Trophoblast cell (in vitro differentiated cells and primary cell): Measurements from ENCODE around the gene DIS3L2.
"Not testable (repeated sequence)": the region's sequence is repeated elsewhere in the genome, so short reads cannot be mapped to it uniquely, and the experiment has no call there.

ENCODE experiments used
- DNase-seq, 2 donors: peaks; one replicate each; pipeline ENCODE4 v3.0.0-alpha.2; 2016
- H2AFZ ChIP-seq: 2 replicates; pipeline ENCODE4 v1.6.1; 2013; ENCODE audit warnings: low read length, moderate library complexity, mild to moderate bottlenecking; ENCODE audit not compliant: insufficient read depth, poor library complexity
- H2AK5ac ChIP-seq: 2 replicates; pipeline ENCODE4 v1.6.1; 2013; ENCODE audit warnings: mild to moderate bottlenecking, low read length
- H2BK120ac ChIP-seq: 2 replicates; pipeline ENCODE4 v1.6.1; 2013; ENCODE audit warnings: low read length, mild to moderate bottlenecking, moderate library complexity; ENCODE audit not compliant: insufficient read depth, poor library complexity
- H2BK12ac ChIP-seq: 2 replicates; pipeline ENCODE4 v1.6.1; 2013; ENCODE audit warnings: mild to moderate bottlenecking, low read length, moderate library complexity
- H2BK5ac ChIP-seq: 2 replicates; pipeline ENCODE4 v1.6.1; 2013; ENCODE audit warnings: low read length, low read depth, moderate library complexity, mild to moderate bottlenecking; ENCODE audit not compliant: poor library complexity
- H3K14ac ChIP-seq: 2 replicates; pipeline ENCODE4 v1.6.1; 2013; ENCODE audit warnings: mild to moderate bottlenecking, low read length
- H3K18ac ChIP-seq: 2 replicates; pipeline ENCODE4 v1.6.1; 2013; ENCODE audit warnings: mild to moderate bottlenecking, low read length
- H3K23ac ChIP-seq: 2 replicates; pipeline ENCODE4 v1.6.1; 2013; ENCODE audit warnings: low read length
- H3K27ac ChIP-seq: 2 replicates; pipeline ENCODE4 v1.5.1; 2013; ENCODE audit warnings: low read depth, mild to moderate bottlenecking, inconsistent platforms, low read length, moderate library complexity
- H3K27me3 ChIP-seq: 2 replicates; pipeline ENCODE4 v1.6.1; 2013; ENCODE audit warnings: inconsistent platforms, mild to moderate bottlenecking, low read length, moderate library complexity; ENCODE audit not compliant: insufficient read depth
- H3K36me3 ChIP-seq, 2 experiments: 1 replicate in 1 of 2; 2 replicates in 1 of 2; pipeline ENCODE4 v1.6.1; 2013; ENCODE audit warnings: low read length in 2 of 2, mild to moderate bottlenecking in 2 of 2, moderate library complexity in 1 of 2; ENCODE audit not compliant: insufficient read depth in 2 of 2, control insufficient read depth in 1 of 2
- H3K4ac ChIP-seq: 2 replicates; pipeline ENCODE4 v1.6.1; 2013; ENCODE audit warnings: low read depth, mild to moderate bottlenecking, low read length, moderate library complexity
- H3K4me1 ChIP-seq, 2 experiments: 1 replicate in 1 of 2; 2 replicates in 1 of 2; pipeline ENCODE4 v1.6.1; 2013; ENCODE audit warnings: low read length in 2 of 2, mild to moderate bottlenecking in 2 of 2, moderate library complexity in 1 of 2; ENCODE audit not compliant: insufficient read depth in 2 of 2, control insufficient read depth in 1 of 2
- H3K4me2 ChIP-seq: 2 replicates; pipeline ENCODE4 v1.6.1; 2013; ENCODE audit warnings: inconsistent platforms, mild to moderate bottlenecking, low read length, moderate library complexity
- H3K4me3 ChIP-seq: 2 replicates; pipeline ENCODE4 v1.5.1; 2013; ENCODE audit warnings: mild to moderate bottlenecking, low read depth, low read length, inconsistent platforms
- H3K79me1 ChIP-seq: one replicate; pipeline ENCODE4 v1.6.1; 2013; ENCODE audit warnings: low read length
- H3K79me2 ChIP-seq: 2 replicates; pipeline ENCODE4 v1.6.1; 2013; ENCODE audit warnings: low read length, mild to moderate bottlenecking; ENCODE audit not compliant: control insufficient read depth, insufficient read depth, poor library complexity
- H3K9ac ChIP-seq: 2 replicates; pipeline ENCODE4 v1.6.1; 2013; ENCODE audit warnings: mild to moderate bottlenecking, low read length
- H3K9me3 ChIP-seq: 2 replicates; pipeline ENCODE4 v1.6.1; 2013; ENCODE audit warnings: low read depth, mild to moderate bottlenecking, control low read depth, inconsistent platforms, low read length; ENCODE audit not compliant: insufficient read depth
- H4K12ac ChIP-seq: 2 replicates; pipeline ENCODE4 v1.6.1; 2013; ENCODE audit warnings: low read depth, mild to moderate bottlenecking, low read length, moderate library complexity
- H4K8ac ChIP-seq: 2 replicates; pipeline ENCODE4 v1.6.1; 2013; ENCODE audit warnings: low read depth, mild to moderate bottlenecking, low read length, moderate library complexity
- H4K91ac ChIP-seq: one replicate; pipeline ENCODE4 v1.6.1; 2013; ENCODE audit warnings: low read depth, mild to moderate bottlenecking, low read length, moderate library complexity
- WGBS: extraction: QIAGEN DNeasy Blood & Tissue Kit; methylation state at CpG from one replicate; pipeline ENCODE4 v1.1.7; 2013; ENCODE audit warnings: missing lambda C conversion rate; ENCODE audit not compliant: insufficient read length, insufficient coverage; ENCODE audit errors: extremely low coverage; 5-methylcytosine and 5-hydroxymethylcytosine counted together

Gene DIS3L2

GRCh38 chr2:232323328-232323650 lies 361.8 kb downstream of the DIS3L2 start:
- Histone ChIP-seq H3K79me1 (peaks cover 2% of the 10 kb centered on the region), H2AK5ac (no peak overlapping the region), H3K4me1 (peaks cover 3 to 4% of the 10 kb centered on the region in 2 experiments), H4K12ac (no peak overlapping the region), H3K36me3 (no peaks in the 10 kb centered on the region), H3K9ac (no peak overlapping the region), H3K27ac (no peak overlapping the region), H3K9me3 (peaks cover 2% of the 10 kb centered on the region), H3K4me2 (no peak overlapping the region), H4K8ac (no peak overlapping the region), H3K14ac (no peak overlapping the region), H3K18ac (no peak overlapping the region), H2BK12ac (no peak overlapping the region), H3K4me3 (no peak overlapping the region), H2BK120ac (no peak overlapping the region), H2BK5ac (no peak overlapping the region), H3K79me2 (no peaks in the 10 kb centered on the region), H2AFZ (no peak overlapping the region), H3K4ac (no peak overlapping the region), H3K27me3 (no peaks in the 10 kb centered on the region), H3K23ac (no peak overlapping the region), H4K91ac (no peak overlapping the region)
- DNase-seq, result no peak
- no CpG with 5 or more reads among the region's 4 CpGs for WGBS

- H2AK5ac ChIP-seq, H2AFZ ChIP-seq, H3K27ac ChIP-seq, H4K12ac ChIP-seq, H3K4ac ChIP-seq, H3K36me3 ChIP-seq, H2BK5ac ChIP-seq, H3K27me3 ChIP-seq, H3K18ac ChIP-seq, H4K8ac ChIP-seq, DNase-seq, H4K91ac ChIP-seq, H3K9ac ChIP-seq, H3K4me1 ChIP-seq, H3K79me1 ChIP-seq, H2BK120ac ChIP-seq, H3K9me3 ChIP-seq, H3K23ac ChIP-seq, H3K4me3 ChIP-seq, H2BK12ac ChIP-seq, H3K79me2 ChIP-seq, H3K4me2 ChIP-seq, H3K14ac ChIP-seq: not testable (repeated sequence)
- WGBS, result no CpG with 5 or more reads among the region's 6 CpGs
Measured at GRCh38 chr2:232323967-232324366, 362.5 kb downstream of the DIS3L2 start.

- Histone ChIP-seq H3K4ac (no peak overlapping the region), H3K27ac (no peak overlapping the region), H2AFZ (no peak overlapping the region), H2BK12ac (no peak overlapping the region), H3K4me1 (peaks cover 3 to 5% of the 10 kb centered on the region in 2 experiments), H3K9ac (no peak overlapping the region), H3K27me3 (no peaks in the 10 kb centered on the region), H3K79me2 (no peaks in the 10 kb centered on the region), H3K36me3 (no peaks in the 10 kb centered on the region), H4K91ac (no peak overlapping the region), H2BK5ac (no peak overlapping the region), H3K4me2 (no peak overlapping the region), H4K12ac (no peak overlapping the region), H3K14ac (no peak overlapping the region), H3K9me3 (no peaks in the 10 kb centered on the region), H3K18ac (no peak overlapping the region), H2BK120ac (no peak overlapping the region), H3K79me1 (peaks cover 2% of the 10 kb centered on the region), H3K23ac (no peak overlapping the region), H3K4me3 (no peak overlapping the region), H4K8ac (no peak overlapping the region), H2AK5ac (no peak overlapping the region)
- DNase-seq, result no peak
- no CpG with 5 or more reads among the region's 4 CpGs for WGBS
Measured at GRCh38 chr2:232324778-232325177, 363.3 kb downstream of the DIS3L2 start.

- H3K27me3 ChIP-seq, result no peaks in the 10 kb centered on the region
- H3K18ac ChIP-seq, result no peak overlapping the region
- H3K14ac ChIP-seq, result no peak overlapping the region
- no peak overlapping the region for H4K12ac ChIP-seq
- no peaks in the 10 kb centered on the region for H3K79me2 ChIP-seq
- no peaks in the 10 kb centered on the region for H3K9me3 ChIP-seq
- no peak overlapping the region for H4K8ac ChIP-seq
- no peak overlapping the region for H2AK5ac ChIP-seq
- H3K4me3 ChIP-seq, result no peak overlapping the region
- no peaks in the 10 kb centered on the region for H3K36me3 ChIP-seq
- H3K4me1 ChIP-seq, result peaks cover 8 to 13% of the 10 kb centered on the region in 2 experiments
- no peak overlapping the region for H3K27ac ChIP-seq
- H3K79me1 ChIP-seq, result peaks cover 2% of the 10 kb centered on the region
- H3K4me2 ChIP-seq, result no peak overlapping the region
- no CpG with 5 or more reads among the region's 24 CpGs for WGBS
- no peak overlapping the region for H3K9ac ChIP-seq
- no peak overlapping the region for H2BK5ac ChIP-seq
- H3K4ac ChIP-seq, result no peak overlapping the region
- DNase-seq, result peak in 1 of 2 donors; percentile 61
- no peak overlapping the region for H2AFZ ChIP-seq
- no peak overlapping the region for H4K91ac ChIP-seq
- no peak overlapping the region for H3K23ac ChIP-seq
- no peak overlapping the region for H2BK120ac ChIP-seq
- no peak overlapping the region for H2BK12ac ChIP-seq
Measured at GRCh38 chr2:232325324-232326273, 364.1 kb downstream of the DIS3L2 start.
